HG03520 (cell line): ENCODE measurements around the gene INHBE.
"Not testable (repeated sequence)": the region's sequence is repeated elsewhere in the genome, so short reads cannot be mapped to it uniquely, and the experiment has no call there.

Experiments
- ATAC-seq: cut with Tn5 transposase; IDR thresholded peaks from one replicate; pipeline ENCODE4 v1.9.1; 2021; ENCODE audit warnings: mild to moderate bottlenecking, moderate library complexity; ENCODE audit not compliant: unreplicated experiment

Gene INHBE

GRCh38 chr12:57439762-57440266, 15.3 kb upstream of the INHBE start:
- ATAC-seq, result no peak

DNA sequence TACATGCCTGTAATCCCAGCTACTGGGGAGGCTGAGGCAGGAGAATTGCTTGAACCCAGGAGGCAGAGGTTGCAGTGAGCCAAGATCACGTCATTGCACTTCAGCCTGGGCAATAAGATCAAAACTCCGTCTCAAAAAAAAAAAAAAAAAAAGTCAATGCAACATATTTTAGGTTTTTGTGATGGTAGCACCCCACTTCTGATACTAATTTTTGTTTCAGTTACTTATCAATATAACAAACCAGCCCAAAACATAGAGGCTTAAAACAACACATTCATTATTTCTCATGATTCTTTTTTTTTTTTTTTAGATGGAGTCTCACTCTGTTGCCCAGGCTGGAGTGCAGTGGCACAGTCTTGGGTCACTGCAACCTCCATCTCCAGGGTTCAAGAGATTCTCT, 13.7 kb upstream of the INHBE start:
- not testable (repeated sequence) for ATAC-seq

DNA sequence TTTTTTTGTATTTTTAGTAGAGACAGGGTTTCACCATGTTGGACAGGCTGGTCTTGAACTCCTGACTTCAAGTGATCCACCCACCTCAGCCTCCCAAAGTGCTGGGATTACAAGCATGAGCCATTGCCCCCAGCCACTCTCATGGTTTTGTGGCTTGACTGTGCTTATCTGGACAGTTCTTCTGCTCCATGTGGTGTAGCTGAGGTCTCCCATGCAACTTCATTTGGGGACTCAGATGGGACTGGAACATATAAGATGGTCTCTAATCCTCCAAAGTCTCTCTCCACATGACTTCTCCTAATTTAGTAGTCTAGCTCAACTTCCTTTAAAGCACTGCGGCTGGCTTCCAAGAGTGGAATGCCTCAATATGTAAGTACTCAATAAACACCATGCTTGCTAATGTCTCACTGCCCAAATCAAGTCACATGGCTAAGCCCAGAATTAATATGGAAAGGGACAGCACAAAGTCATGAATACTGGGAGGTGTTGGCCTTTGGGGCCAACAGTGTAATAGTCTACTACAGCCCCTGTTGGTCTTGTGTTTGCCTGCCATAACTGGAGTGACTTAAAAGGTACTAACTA, 13.2 kb upstream of the INHBE start:
- no peak for ATAC-seq

GRCh38 chr12:57444337-57444736, 10.8 kb upstream of the INHBE start:
- ATAC-seq, result not testable (repeated sequence)

DNA sequence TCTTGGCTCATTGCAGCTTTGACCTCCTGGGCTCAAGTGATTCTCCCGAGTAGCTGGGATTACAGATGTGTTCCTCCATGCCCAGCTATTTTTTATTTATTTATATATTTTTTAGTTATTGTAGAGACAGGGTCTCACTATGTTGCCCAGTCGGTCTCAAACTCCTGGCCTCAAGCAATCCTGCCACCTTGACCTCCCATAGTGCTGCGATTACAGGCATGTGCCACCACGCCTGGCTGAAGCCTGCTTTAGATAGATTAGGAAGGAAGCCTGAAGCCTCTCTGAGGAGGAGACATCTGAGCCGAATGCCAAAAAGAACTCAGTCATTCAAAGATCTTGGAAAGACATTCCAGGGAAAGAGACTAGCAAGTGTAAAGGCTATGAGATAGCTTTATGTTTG, 10.4 kb upstream of the INHBE start:
- no peak for ATAC-seq

DNA sequence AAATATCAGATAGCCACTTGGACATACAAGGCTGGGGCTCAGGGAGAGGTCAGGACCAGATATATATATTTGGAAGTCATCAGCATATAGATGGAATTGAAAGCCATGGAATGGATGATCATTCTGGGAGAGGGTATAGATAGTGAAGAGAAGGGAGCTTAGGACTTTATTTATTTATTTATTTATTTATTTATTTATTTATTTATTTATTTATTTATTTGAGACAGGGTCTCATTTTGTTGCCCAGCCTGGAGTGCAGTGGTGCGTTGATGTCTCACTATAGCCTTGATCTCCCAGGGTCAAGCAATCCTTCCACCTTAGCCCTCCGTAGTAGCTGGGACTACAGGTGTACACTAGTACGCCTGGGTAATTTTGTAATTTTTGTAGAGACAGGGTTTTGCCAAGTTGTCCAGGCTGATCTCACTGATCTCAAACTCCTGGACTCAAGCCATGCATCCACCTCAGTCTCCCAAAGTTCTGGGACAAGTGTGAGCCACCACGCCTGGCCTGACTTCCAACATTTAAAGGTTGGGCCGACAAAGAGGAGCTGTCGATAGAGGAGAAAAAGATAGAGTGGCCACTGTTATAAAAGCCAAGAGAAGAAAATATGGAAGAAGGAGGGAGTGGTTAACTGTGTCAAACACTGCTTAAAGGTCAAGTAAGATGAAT, 8.7 kb upstream of the INHBE start:
- no peak for ATAC-seq

GRCh38 chr12:57448669-57449068, 6.4 kb upstream of the INHBE start:
- no peak for ATAC-seq

GRCh38 chr12:57449375-57449774, 5.7 kb upstream of the INHBE start:
- no peak for ATAC-seq

DNA sequence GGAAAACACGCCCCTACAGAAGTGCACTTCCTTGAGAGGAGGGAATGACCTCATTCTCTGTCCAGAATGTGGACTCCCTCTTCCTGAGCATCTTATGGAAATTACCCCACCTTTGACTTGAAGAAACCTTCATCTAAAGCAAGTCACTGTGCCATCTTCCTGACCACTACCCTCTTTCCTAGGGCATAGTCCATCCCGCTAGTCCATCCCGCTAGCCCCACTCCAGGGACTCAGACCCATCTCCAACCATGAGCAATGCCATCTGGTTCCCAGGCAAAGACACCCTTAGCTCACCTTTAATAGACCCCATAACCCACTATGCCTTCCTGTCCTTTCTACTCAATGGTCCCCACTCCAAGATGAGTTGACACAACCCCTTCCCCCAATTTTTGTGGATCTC, 5.0 kb upstream of the INHBE start:
- no peak for ATAC-seq

- no peak for ATAC-seq
These were observed 3.8 kb upstream of the INHBE start for GRCh38 chr12:57451233-57451778.

GRCh38 chr12:57452181-57452936, 2.7 kb upstream of the INHBE start:
- ATAC-seq, result no peak

DNA sequence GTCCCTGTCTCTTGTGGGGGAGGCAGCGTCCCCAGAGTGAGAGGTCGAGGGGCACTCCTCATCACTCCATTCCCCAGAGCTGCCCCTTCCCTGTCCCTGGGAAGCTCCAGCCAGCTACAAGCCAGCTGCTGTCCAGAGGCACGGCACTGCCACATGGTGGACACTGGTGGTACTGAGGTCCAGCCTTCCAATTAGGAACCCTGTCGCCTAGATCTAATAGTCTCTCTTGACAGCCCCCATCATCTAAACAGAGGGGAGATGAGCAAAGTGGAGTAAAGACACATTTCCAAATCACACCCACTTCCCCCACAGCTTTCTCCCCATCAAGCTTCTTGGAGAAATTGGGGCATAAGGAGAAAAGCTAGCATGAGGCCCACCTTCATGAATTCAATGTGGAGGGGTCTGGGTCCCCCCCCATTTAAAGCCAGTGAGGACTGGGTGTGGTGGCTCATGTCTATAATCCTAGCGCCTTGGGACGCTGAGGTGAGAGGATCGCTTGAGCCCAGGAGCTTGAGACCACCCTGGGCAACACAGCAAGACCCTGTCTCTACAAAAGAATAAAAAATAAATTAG, 2.1 kb upstream of the INHBE start:
- ATAC-seq, result no peak

- ATAC-seq, result no peak
These were observed 918 bp upstream of the INHBE start for GRCh38 chr12:57454213-57454565.

DNA sequence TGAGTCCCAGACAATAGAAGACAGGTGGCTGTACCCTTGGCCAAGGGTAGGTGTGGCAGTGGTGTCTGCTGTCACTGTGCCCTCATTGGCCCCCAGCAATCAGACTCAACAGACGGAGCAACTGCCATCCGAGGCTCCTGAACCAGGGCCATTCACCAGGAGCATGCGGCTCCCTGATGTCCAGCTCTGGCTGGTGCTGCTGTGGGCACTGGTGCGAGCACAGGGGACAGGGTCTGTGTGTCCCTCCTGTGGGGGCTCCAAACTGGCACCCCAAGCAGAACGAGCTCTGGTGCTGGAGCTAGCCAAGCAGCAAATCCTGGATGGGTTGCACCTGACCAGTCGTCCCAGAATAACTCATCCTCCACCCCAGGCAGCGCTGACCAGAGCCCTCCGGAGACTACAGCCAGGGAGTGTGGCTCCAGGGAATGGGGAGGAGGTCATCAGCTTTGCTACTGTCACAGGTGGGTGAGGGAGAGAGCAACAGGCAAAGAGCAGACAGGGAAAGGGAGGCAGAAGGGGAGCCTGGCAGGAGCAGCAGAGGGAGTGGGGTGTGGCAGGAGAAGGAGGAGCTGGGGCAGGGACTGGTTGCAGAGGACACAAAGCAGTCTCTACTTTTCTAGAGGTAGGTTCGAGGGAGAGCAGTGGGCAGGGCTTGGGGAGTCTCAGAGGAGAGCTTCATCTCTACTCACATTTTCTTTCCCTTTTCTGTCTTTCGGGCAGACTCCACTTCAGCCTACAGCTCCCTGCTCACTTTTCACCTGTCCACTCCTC, 452 bp downstream of the INHBE start:
- ATAC-seq, result no peak

- no peak for ATAC-seq
These were observed 1.1 kb downstream of the INHBE start for GRCh38 chr12:57456145-57456700.

GRCh38 chr12:57456737-57457490, 1.8 kb downstream of the INHBE start:
- ATAC-seq, result no peak

- ATAC-seq, result no peak
These were observed 3.6 kb downstream of the INHBE start for GRCh38 chr12:57458665-57459054.

GRCh38 chr12:57459055-57459749, 4.1 kb downstream of the INHBE start:
- peak; percentile 57 for ATAC-seq
